Activated CD4-positive, alpha-beta T cell treated with anti-CD3 and anti-CD28 coated beads for 36 hours (primary cell): ENCODE data around the gene IRF2BP1. TPM values are rescaled to one million over a fixed set of nuclear protein-coding genes. Genes with fewer than 3 reads are reported as not detected.

ENCODE experiments used
- ATAC-seq: fragments of 200-7000 bp; cut with Tn5 transposase; one replicate; pipeline ENCODE4 v1.10.0; 2021; ENCODE audit warnings: mild to moderate bottlenecking, moderate library complexity
- CTCF ChIA-PET: fragments of 350-600 bp; sonication (Branson Sonifier 250); formaldehyde crosslinking; loops from one replicate; lab custom pipeline; 2021; ENCODE audit warnings: antibody characterized with exemption; lab: Charles Lee
- POLR2A ChIA-PET: fragments of 350-600 bp; sonication (Branson Sonifier 250); formaldehyde crosslinking; loops from one replicate; lab custom pipeline; 2021; ENCODE audit warnings: antibody characterized with exemption, inconsistent platforms; lab: Charles Lee
- DNase-seq: peaks from one replicate; pipeline ENCODE4 v3.0.0-alpha.2; 2020
- H3K27ac Mint-ChIP-seq: one replicate; pipeline ENCODE4 v1.8.0; 2021; ENCODE audit warnings: mixed read lengths
- H3K27me3 Mint-ChIP-seq: one replicate; pipeline ENCODE4 v1.8.0; 2021; ENCODE audit warnings: mixed read lengths
- H3K36me3 Mint-ChIP-seq: one replicate; pipeline ENCODE4 v1.8.0; 2021; ENCODE audit warnings: low read depth, mixed read lengths
- H3K4me1 Mint-ChIP-seq: one replicate; pipeline ENCODE4 v1.8.0; 2021; ENCODE audit warnings: mixed read lengths
- H3K4me3 Mint-ChIP-seq: one replicate; pipeline ENCODE4 v1.8.0; 2021; ENCODE audit warnings: mild to moderate bottlenecking, moderate library complexity, mixed read lengths
- H3K9me3 Mint-ChIP-seq: one replicate; pipeline ENCODE4 v1.8.0; 2021; ENCODE audit warnings: low read depth, mixed read lengths
- intact Hi-C, 2 experiments: fragments of 100-400 bp; cut with DNase I in 1 of 2; cut with micrococcal nuclease in 1 of 2; formaldehyde crosslinking; loops; one replicate each; pipeline versions ENCODE4 v1.14.2 to v1.15.1; 2022 to 2024; cut with DNase I, micrococcal nuclease
- total RNA-seq, 2 experiments: library from RNA; stranded (reverse); gene quantifications; one replicate each; pipeline ENCODE4 v1.2.3, GENCODE V29; 2021

IRF2BP1 gene
- total RNA-seq, 2 experiments from 2014 or later, result 12.6 to 15.2 TPM

DNA sequence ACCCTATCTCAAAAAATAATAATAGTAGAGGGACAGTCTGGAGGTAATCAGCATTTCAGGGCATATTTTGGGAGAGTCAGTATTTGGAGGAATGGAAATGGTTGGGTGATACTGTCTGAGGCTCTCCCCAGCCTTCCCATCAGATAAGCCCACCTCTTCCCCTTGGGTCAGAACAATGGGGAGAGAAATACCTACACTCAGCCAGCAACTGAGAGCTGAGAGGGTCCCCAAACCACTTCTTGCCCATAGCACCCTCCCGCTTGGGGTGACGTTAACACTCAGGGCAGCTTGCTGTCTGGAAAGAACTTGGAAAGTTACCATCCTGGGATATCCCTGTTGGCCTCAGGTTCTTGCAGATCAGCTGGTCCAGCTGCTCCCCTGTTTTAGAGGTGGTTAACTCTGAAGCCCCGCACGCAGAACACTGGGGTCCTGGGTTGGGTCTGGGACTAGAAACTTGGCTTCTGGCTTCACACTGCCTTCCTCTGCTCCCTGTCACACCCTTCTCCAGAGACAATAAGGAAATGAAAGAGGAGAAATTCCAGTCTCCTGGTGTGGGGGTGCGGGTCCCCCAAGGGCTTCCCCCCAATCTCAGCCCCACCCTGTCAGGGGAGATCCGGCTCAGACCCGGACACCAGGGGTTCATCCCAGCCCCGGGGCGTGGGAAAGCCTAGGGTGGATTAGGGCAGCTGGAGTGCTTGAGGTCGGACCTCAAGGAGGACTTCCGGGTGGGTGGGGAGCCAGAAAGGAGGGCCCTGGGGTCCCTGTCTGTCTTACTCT, 19.4 kb downstream of the IRF2BP1 start:
- DNase-seq, result no peak
- ATAC-seq, result no peak
- H3K4me3 Mint-ChIP-seq, result no peak overlapping the region
- H3K27me3 Mint-ChIP-seq, result peaks cover 17% of the 10 kb centered on the region
- CTCF ChIA-PET, result interaction anchor here (0.6 to 6.6 kb wide), 3 partner anchors 17 to 111 kb away, joined by 3 to 84 read pairs (median 3); partner anchors contain the start of gene IRF2BP1
- intact Hi-C loops, result no loop called here
- no peak overlapping the region for H3K27ac Mint-ChIP-seq
- peaks cover 18% of the 10 kb centered on the region for H3K4me1 Mint-ChIP-seq
- POLR2A ChIA-PET, result no interaction called here
- no peaks in the 10 kb centered on the region for H3K36me3 Mint-ChIP-seq
- H3K9me3 Mint-ChIP-seq, result no peaks in the 10 kb centered on the region

DNA sequence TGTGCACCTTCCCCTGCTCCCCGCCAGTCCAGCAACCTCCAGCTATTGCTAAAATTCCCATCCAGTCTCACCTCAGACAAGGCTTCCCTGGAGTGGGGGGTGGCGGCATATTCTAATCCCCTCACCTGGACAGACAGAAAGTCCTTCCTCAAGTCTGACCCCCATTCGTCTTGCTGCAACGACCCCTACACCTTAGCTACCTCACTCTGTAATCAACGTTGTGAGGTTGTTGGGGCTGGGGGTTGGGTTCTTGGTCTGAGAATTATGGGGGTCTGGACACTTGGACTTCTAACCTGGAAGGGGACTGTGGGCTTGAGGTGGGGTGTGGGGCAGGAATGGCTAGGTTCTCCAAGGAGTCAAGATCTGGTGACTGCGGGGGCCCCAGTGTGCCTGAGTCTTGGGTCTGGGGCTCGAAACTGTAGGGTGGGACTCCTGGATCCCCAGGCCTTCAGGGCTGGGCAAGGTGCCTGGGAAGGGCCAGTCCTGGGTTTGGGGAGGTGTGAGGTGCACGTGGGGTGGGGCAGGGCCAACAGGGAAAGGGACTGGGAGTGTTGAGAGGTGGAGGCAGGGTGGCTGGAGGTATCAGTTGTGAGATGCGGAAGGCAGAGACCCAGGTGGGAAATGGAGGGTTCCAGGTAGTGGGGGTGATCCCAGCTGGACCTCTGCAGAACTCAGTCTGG, 20.5 kb downstream of the IRF2BP1 start:
- DNase-seq, result no peak
- peaks cover 17% of the 10 kb centered on the region for H3K27me3 Mint-ChIP-seq
- H3K36me3 Mint-ChIP-seq, result peaks cover 4% of the 10 kb centered on the region
- no peak overlapping the region for H3K27ac Mint-ChIP-seq
- no peak overlapping the region for H3K4me3 Mint-ChIP-seq
- ChIA-PET POLR2A (interaction anchor here (0.6 kb wide), 1 partner anchor 162 kb away, joined by 3 read pairs; no protein-coding TSS in a partner anchor), CTCF (interaction anchor here (0.6 to 6.6 kb wide), 5 partner anchors 15 to 173 kb away, joined by 3 to 84 read pairs (median 3); partner anchors contain the start of genes IRF2BP1, MYPOP and QPCTL)
- intact Hi-C loops, result no loop called here
- no peaks in the 10 kb centered on the region for H3K9me3 Mint-ChIP-seq
- no peak for ATAC-seq
- peaks cover 24% of the 10 kb centered on the region for H3K4me1 Mint-ChIP-seq

DNA sequence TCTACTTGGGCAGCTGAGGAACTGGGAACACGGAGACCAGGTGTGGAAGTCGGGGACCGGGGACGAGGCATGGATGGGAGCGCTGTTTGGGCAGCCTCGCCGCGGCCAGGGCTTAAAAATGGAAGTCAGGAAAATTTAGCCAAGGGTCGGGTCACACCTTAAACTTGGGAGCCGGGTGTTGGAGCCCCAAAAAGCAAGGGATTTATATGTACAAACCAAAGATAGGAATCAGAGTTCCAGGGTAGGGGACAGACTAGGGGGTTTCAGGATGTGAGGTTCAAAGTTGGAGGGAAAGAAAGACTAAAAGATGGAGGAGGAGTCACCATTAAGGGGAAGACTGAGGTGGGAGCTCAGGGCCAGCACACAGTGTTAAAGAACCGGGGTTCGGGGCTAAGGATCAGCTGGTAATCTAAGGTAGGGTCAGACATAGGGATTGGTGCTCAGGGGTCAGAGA, 21.3 kb downstream of the IRF2BP1 start:
- ChIA-PET CTCF (interaction anchor here (0.6 to 6.6 kb wide), 5 partner anchors 20 to 260 kb away, joined by 3 to 84 read pairs (median 3); partner anchors contain the start of genes IRF2BP1, MYPOP and QPCTL), POLR2A (interaction anchor here (2.3 kb wide), 1 partner anchor 21 kb away, joined by 23 read pairs; the partner anchor contains the start of gene IRF2BP1)
- no peak overlapping the region for H3K27ac Mint-ChIP-seq
- H3K9me3 Mint-ChIP-seq, result no peaks in the 10 kb centered on the region
- DNase-seq, result no peak
- ATAC-seq, result no peak
- peak overlapping the region; percentile 55 for H3K4me3 Mint-ChIP-seq
- H3K27me3 Mint-ChIP-seq, result peaks cover 17% of the 10 kb centered on the region
- H3K36me3 Mint-ChIP-seq, result peaks cover 6% of the 10 kb centered on the region
- peaks cover 24% of the 10 kb centered on the region for H3K4me1 Mint-ChIP-seq
- intact Hi-C loops, result loop anchor here (1.0 to 5.0 kb wide), 5 partner anchors 12 to 483 kb away; partner anchors contain the start of genes DMWD (in 1 of the 2) and PPP5C (in 1 of the 2)

DNA sequence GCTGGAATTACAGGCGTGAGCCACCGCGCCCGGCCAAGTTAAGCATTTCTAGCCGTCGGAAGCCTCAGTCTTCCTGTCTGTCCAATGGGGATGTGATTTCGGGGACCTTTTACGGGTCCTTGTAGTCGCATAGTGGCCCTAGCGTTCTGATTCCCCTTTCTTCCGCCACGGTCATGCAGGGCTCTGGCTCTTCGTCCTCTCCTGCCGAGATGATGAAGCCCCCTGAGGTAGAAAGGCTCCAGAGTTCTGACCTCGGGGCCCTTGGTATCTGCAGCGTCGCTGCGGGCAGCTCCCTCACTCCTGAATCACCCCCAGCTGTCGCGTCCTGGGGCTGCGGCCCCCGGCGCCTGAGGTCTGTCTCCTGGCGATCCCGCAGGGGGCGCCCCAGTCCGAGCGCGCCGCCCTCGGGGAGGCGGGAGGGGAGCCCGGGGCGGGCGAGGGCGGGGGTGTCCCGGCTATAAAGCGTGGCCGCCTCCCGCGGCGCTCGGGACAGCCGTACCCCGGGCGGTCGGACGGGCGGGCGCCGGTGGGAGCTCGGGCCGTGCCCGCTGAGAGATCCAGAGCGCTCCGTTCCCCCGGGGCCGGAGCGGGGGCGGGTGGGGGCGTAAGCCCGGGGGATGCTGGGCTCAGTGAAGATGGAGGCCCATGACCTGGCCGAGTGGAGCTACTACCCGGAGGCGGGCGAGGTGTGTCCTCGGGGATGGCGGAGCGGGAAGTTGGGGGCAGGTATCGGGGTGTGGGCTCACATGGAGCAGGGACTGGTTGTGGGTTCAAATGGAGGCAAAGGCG, 21.9 kb downstream of the IRF2BP1 start, which contains the start of gene FOXA3:
Gene FOXA3 (plus strand): TSS at position 487 of the 789 bp plus-strand sequence. CDS start 131 bp downstream, at position 618.
- Mint-ChIP-seq H3K36me3 (peaks cover 8% of the 10 kb centered on the region), H3K27ac (peak within 1 kb of the TSS; percentile 95), H3K9me3 (no peaks in the 10 kb centered on the region), H3K4me1 (peaks cover 24% of the 10 kb centered on the region), H3K4me3 (peak within 1 kb of the TSS; percentile 87), H3K27me3 (peaks cover 17% of the 10 kb centered on the region)
- peak; percentile 84 for DNase-seq
- peak; percentile 34 for ATAC-seq
- intact Hi-C loops, result loop anchor here (1.0 to 5.0 kb wide), 22 partner anchors 12 to 987 kb away; partner anchors contain the start of genes CCDC61 (in 2 of the 2), DMWD (in 2 of the 2), IRF2BP1 (in 2 of the 2) and MYPOP (in 2 of the 2)
- ChIA-PET POLR2A (interaction anchor here (0.6 to 2.3 kb wide), 7 partner anchors 11 to 131 kb away, joined by 3 to 23 read pairs (median 4); partner anchors contain the start of genes CCDC61 and IRF2BP1), CTCF (interaction anchor here (0.6 to 6.6 kb wide), 14 partner anchors 21 to 570 kb away, joined by 3 to 84 read pairs (median 4); partner anchors contain the start of genes CCDC61, IRF2BP1, MYPOP and SIX5)

DNA sequence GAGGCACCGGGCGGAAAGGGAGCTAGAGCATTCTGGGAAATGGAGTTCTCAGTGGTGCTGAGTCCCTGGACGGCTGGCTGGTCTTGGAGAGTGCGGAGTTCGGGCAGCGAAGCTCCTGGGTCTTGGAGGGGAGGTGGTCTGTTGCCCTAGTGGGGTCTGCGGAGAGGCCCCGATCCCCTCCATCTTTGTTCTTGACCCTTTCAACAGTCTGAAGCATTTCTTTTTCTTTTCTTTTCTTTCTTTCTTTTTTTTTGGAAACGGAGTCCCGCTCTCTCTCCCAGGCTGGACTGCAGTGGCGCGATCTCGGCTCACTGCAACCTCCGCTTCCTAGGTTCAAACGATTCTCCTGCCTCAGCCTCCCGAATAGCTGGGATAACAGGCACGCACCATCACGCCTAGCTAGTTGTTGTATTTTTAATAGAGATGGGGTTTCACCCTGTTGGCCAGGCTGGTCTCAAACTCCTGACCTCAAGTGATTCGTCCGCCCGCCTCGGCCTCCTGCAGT, 22.6 kb downstream of the IRF2BP1 start:
- ChIA-PET CTCF (interaction anchor here (0.6 to 6.6 kb wide), 11 partner anchors 21 to 571 kb away, joined by 3 to 84 read pairs (median 5); partner anchors contain the start of genes CCDC61, IRF2BP1, MYPOP and SIX5), POLR2A (interaction anchor here (0.6 to 2.3 kb wide), 7 partner anchors 10 to 132 kb away, joined by 3 to 23 read pairs (median 4); partner anchors contain the start of genes CCDC61 and IRF2BP1)
- H3K9me3 Mint-ChIP-seq, result no peaks in the 10 kb centered on the region
- peaks cover 17% of the 10 kb centered on the region for H3K27me3 Mint-ChIP-seq
- peak overlapping the region; percentile 87 for H3K4me3 Mint-ChIP-seq
- H3K4me1 Mint-ChIP-seq, result peaks cover 25% of the 10 kb centered on the region
- peaks cover 12% of the 10 kb centered on the region for H3K36me3 Mint-ChIP-seq
- ATAC-seq (no peak), DNase-seq (no peak)
- intact Hi-C loops, result loop anchor here (1.0 to 5.0 kb wide), 20 partner anchors 23 to 987 kb away; partner anchors contain the start of genes CCDC61 (in 2 of the 2), DMWD (in 2 of the 2), IRF2BP1 (in 2 of the 2) and MYPOP (in 2 of the 2)
- peak overlapping the region; percentile 95 for H3K27ac Mint-ChIP-seq

DNA sequence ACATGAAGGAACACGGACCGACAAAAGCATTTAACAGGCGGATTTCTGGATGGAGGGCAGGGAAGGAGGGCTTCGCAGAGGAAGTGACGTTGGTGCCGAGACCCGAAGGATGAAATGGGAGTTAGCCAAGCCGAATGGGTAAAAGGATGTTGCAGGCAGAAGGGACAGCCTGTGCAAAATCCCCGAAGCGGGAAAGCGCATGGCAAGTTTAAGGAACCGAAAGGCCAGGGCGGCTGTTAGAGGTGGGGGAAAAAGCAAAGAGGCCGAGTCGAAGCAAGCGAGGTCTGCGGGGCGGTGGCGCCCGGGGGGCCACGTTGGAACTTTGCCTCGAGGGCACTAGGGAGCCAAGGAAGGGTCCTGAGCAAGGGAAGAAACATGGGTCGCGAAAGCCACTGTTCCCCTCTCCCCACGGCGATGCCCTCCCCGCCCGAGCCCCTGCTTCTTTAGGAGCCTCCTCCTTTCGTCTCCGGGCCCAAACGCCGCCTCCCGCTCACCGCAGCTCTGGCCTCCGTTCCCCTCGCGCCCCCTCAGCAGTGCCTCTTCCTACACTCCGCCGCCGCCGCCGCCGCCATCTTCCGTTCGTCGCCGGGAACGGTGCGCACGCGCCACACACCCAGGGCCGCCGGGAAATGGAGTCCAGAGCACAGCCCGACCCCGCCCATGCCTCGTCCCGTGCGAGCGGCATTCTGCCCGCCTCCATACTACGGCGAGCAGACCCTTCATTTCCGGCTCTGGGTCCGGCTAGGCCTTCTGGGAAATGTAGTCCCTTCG, 23.2 kb downstream of the IRF2BP1 start, which contains the start of gene SYMPK:
Gene SYMPK (minus strand): TSS at position 584 of the 771 bp plus-strand sequence. CDS start 8,652 bp downstream, outside the sequence.
- Mint-ChIP-seq H3K4me3 (peak within 1 kb of the TSS; percentile 87), H3K27ac (peak within 1 kb of the TSS; percentile 95), H3K4me1 (peaks cover 31% of the 10 kb centered on the region), H3K27me3 (peaks cover 17% of the 10 kb centered on the region), H3K36me3 (peaks cover 15% of the 10 kb centered on the region), H3K9me3 (no peaks in the 10 kb centered on the region)
- peak; percentile 100 for DNase-seq
- CTCF ChIA-PET, result interaction anchor here (0.6 to 6.6 kb wide), 10 partner anchors 22 to 572 kb away, joined by 3 to 84 read pairs (median 6); partner anchors contain the start of genes CCDC61, IRF2BP1, MYPOP and SIX5
- ATAC-seq, result peak; percentile 96
- intact Hi-C loops, result loop anchor here (1.0 to 5.0 kb wide), 21 partner anchors 24 to 988 kb away; partner anchors contain the start of genes CCDC61 (in 2 of the 2), DMWD (in 2 of the 2), IRF2BP1 (in 2 of the 2) and MYPOP (in 2 of the 2)
- POLR2A ChIA-PET, result interaction anchor here (0.6 to 2.3 kb wide), 7 partner anchors 9 to 132 kb away, joined by 3 to 23 read pairs (median 4); partner anchors contain the start of genes CCDC61 and IRF2BP1

DNA sequence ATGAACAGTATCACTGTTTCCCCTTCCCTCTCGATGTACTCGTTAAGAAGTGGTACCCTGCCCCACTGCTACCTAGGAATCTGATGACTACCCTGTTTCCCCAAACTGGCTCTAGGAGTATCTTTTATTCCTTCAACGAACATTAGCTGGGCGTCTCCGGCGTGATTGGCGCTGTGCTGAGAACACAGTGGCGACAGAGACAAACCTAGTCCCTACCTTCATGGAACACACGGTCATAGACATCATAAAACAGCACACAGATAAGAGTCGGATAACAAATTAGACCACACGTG, 23.7 kb downstream of the IRF2BP1 start:
- no peaks in the 10 kb centered on the region for H3K9me3 Mint-ChIP-seq
- peaks cover 17% of the 10 kb centered on the region for H3K27me3 Mint-ChIP-seq
- CTCF ChIA-PET, result interaction anchor here (1.5 to 6.6 kb wide), 3 partner anchors 22 to 63 kb away, joined by 9 to 84 read pairs (median 11); partner anchors contain the start of gene IRF2BP1
- H3K27ac Mint-ChIP-seq, result peak overlapping the region; percentile 95
- H3K4me3 Mint-ChIP-seq, result peak overlapping the region; percentile 87
- peaks cover 15% of the 10 kb centered on the region for H3K36me3 Mint-ChIP-seq
- intact Hi-C loops, result loop anchor here (1.0 to 5.0 kb wide), 9 partner anchors 45 to 989 kb away; partner anchors contain the start of genes AP2S1 (in 1 of the 2), BLOC1S3 (in 1 of the 2), CALM3 (in 1 of the 2) and DMWD (in 1 of the 2)
- ATAC-seq, result no peak
- no peak for DNase-seq
- peaks cover 31% of the 10 kb centered on the region for H3K4me1 Mint-ChIP-seq
- POLR2A ChIA-PET, result interaction anchor here (2.3 kb wide), 1 partner anchor 23 kb away, joined by 23 read pairs; the partner anchor contains the start of gene IRF2BP1

GRCh38 chr19:45860359-45861259, 25.3 kb downstream of the IRF2BP1 start:
- DNase-seq (no peak), ATAC-seq (no peak)
- peak overlapping the region; percentile 72 for H3K27ac Mint-ChIP-seq
- H3K9me3 Mint-ChIP-seq, result no peaks in the 10 kb centered on the region
- H3K4me1 Mint-ChIP-seq, result peaks cover 31% of the 10 kb centered on the region
- peaks cover 15% of the 10 kb centered on the region for H3K36me3 Mint-ChIP-seq
- H3K4me3 Mint-ChIP-seq, result peak overlapping the region; percentile 87
- ChIA-PET CTCF (interaction anchor here (0.6 to 6.6 kb wide), 3 partner anchors 24 to 124 kb away, joined by 3 to 84 read pairs (median 5); partner anchors contain the start of gene IRF2BP1), POLR2A (interaction anchor here (0.6 to 1.1 kb wide), 3 partner anchors 25 to 464 kb away, joined by 3 read pairs; partner anchors contain the start of gene IRF2BP1)
- intact Hi-C loops, result loop anchor here (5.0 kb wide), 3 partner anchors 68 to 487 kb away; partner anchors contain the start of genes DMWD (in 1 of the 2) and PPP5C (in 1 of the 2)
- peaks cover 14% of the 10 kb centered on the region for H3K27me3 Mint-ChIP-seq
